ENCODE measurements around the gene RANBP3L.

RANBP3L gene

DNA sequence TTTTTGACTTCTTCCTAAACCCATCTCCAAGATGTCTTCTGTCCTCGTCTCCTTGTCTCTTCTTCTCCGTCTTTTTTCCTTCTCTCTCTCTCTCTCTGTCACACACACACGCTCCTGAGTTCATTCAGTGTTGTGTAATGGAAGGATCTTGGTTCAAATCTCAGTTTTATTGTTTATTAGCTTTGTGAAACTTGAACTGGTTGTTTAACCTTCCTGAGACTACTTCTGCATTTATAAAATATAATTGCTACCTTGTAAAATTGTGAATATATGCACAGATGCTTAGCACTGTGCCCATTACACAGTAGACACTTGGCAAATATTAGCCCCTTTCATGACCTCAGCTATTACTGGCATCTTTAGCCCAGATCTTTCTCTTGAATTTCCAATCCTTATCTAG, 57.6 kb downstream of the RANBP3L start:
- H3K27ac ChIP-seq (ENCODE audit: low read depth, low read length) = no peak overlapping the region
- no peaks in the 10 kb centered on the region for H3K27me3 ChIP-seq (ENCODE audit: control insufficient read depth in 5 of 5, insufficient read depth in 4 of 5, low read length in 5 of 5)

GRCh38 chr5:36243653-36244052, 58.0 kb downstream of the RANBP3L start:
- H3K36me3 ChIP-seq (ENCODE audit: control insufficient read depth in 5 of 5, insufficient read depth in 5 of 5, low read length in 5 of 5) = peaks cover 0 to 3% (median 0%) of the 10 kb centered on the region in 5 donors
- H3K9me3 ChIP-seq (ENCODE audit: control insufficient read depth in 5 of 5, low read length in 5 of 5) = no peaks in the 10 kb centered on the region
- H3K4me3 ChIP-seq (ENCODE audit: low read depth in 1 of 5, low read length in 5 of 5) = no peak overlapping the region
- H3K27ac ChIP-seq (ENCODE audit: low read depth, low read length) = no peak overlapping the region
- H3K27me3 ChIP-seq (ENCODE audit: control insufficient read depth in 5 of 5, insufficient read depth in 4 of 5, low read length in 5 of 5) = no peaks in the 10 kb centered on the region
- H3K9ac ChIP-seq (ENCODE audit: low read length in 5 of 5) = no peak overlapping the region
- peaks cover 7 to 35% (median 29%) of the 10 kb centered on the region in 5 donors for H3K4me1 ChIP-seq (ENCODE audit: control insufficient read depth in 5 of 5, insufficient read depth in 5 of 5, low read length in 5 of 5)

More for the DNA sequence above, 57.6 kb downstream of the RANBP3L start:
- peaks cover 0 to 3% (median 0%) of the 10 kb centered on the region in 5 donors for H3K36me3 ChIP-seq (ENCODE audit: control insufficient read depth in 5 of 5, insufficient read depth in 5 of 5, low read length in 5 of 5)
- no peaks in the 10 kb centered on the region for H3K9me3 ChIP-seq (ENCODE audit: control insufficient read depth in 5 of 5, low read length in 5 of 5)
- H3K4me3 ChIP-seq (ENCODE audit: low read depth in 1 of 5, low read length in 5 of 5) = no peak overlapping the region
- no peak overlapping the region for H3K9ac ChIP-seq (ENCODE audit: low read length in 5 of 5)
- peaks cover 7 to 32% (median 25%) of the 10 kb centered on the region in 5 donors for H3K4me1 ChIP-seq (ENCODE audit: control insufficient read depth in 5 of 5, insufficient read depth in 5 of 5, low read length in 5 of 5)

DNA sequence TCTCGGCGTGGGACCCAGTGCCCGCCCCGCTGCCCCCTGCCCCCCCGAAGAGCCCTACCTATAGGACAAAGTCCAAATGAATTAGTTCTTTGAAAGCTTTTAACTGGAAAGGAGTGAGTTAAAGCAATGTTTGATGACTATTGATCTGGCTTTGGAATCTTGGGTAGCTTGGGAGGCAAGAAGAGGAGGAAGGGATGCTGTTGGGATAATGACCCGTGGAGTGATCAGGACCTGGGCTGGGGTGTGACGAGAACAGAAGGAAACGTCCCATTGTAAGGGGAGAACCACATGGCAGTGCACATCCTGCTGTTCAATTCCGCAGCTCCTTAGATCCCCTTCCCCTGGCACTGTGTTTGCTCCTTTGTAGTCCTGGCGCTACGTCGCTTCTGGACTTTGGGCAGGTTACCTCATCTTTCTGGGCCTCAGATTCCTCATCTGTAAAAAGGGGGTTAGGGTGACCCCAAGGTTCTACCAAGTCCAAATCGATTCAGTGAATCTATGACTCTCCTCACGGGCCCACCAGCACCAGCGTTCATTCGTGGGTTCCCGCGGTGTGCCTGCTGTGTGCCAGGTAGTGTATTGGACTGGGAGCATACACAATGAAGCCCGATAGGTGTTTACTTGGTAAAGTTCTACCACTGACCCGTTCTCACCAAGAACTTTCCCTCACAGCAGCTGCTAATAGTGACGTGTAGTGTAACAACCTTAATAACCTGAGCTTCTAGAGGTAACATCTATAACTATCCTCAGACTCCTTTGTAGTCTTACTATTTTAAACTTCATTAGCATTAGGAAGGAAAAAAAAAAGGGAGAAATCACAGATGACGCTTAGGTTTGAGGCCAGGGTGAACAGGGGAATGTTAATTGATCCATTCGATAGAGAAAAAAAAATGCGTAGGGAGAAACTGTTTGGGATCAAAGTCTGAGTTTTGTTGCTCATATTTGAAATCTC, 58.9 kb downstream of the RANBP3L start:
- peaks cover 0 to 3% (median 0%) of the 10 kb centered on the region in 5 donors for H3K36me3 ChIP-seq (ENCODE audit: control insufficient read depth in 5 of 5, insufficient read depth in 5 of 5, low read length in 5 of 5)

GRCh38 chr5:36241631-36242533, 59.8 kb downstream of the RANBP3L start, which contains the start of gene NADK2:
TSS of gene NADK2 (minus strand) at chr5:36241925. CDS start at chr5:36241798, 127 bp downstream.
- H3K9ac ChIP-seq (ENCODE audit: low read length in 5 of 5) = peak within 1 kb of the TSS; percentile 71 to 97 (median 93)
- peak within 1 kb of the TSS; percentile 79 to 94 (median 89) for H3K4me3 ChIP-seq (ENCODE audit: low read depth in 1 of 5, low read length in 5 of 5)
- peak within 1 kb of the TSS; percentile 94 for H3K27ac ChIP-seq (ENCODE audit: low read depth, low read length)
- no peaks in the 10 kb centered on the region for H3K27me3 ChIP-seq (ENCODE audit: control insufficient read depth in 5 of 5, insufficient read depth in 4 of 5, low read length in 5 of 5)
- peaks cover 0 to 3% (median 0%) of the 10 kb centered on the region in 5 donors for H3K36me3 ChIP-seq (ENCODE audit: control insufficient read depth in 5 of 5, insufficient read depth in 5 of 5, low read length in 5 of 5)
- peaks cover 7 to 36% (median 33%) of the 10 kb centered on the region in 5 donors for H3K4me1 ChIP-seq (ENCODE audit: control insufficient read depth in 5 of 5, insufficient read depth in 5 of 5, low read length in 5 of 5)
- no peaks in the 10 kb centered on the region for H3K9me3 ChIP-seq (ENCODE audit: control insufficient read depth in 5 of 5, low read length in 5 of 5)

More for the DNA sequence above, 58.9 kb downstream of the RANBP3L start:
- H3K9ac ChIP-seq (ENCODE audit: low read length in 5 of 5) = peak overlapping the region in 4 of 5 donors; percentile 32 to 96 (median 68)
- no peaks in the 10 kb centered on the region for H3K9me3 ChIP-seq (ENCODE audit: control insufficient read depth in 5 of 5, low read length in 5 of 5)
- H3K4me1 ChIP-seq (ENCODE audit: control insufficient read depth in 5 of 5, insufficient read depth in 5 of 5, low read length in 5 of 5) = peaks cover 7 to 36% (median 33%) of the 10 kb centered on the region in 5 donors
- peak overlapping the region; percentile 75 to 94 (median 89) for H3K4me3 ChIP-seq (ENCODE audit: low read depth in 1 of 5, low read length in 5 of 5)
- no peaks in the 10 kb centered on the region for H3K27me3 ChIP-seq (ENCODE audit: control insufficient read depth in 5 of 5, insufficient read depth in 4 of 5, low read length in 5 of 5)
- peak overlapping the region; percentile 94 for H3K27ac ChIP-seq (ENCODE audit: low read depth, low read length)

- Histone ChIP-seq H3K27ac (ENCODE audit: low read depth, low read length) (peak overlapping the region; percentile 94), H3K4me1 (ENCODE audit: control insufficient read depth in 5 of 5, insufficient read depth in 5 of 5, low read length in 5 of 5) (peaks cover 7 to 36% (median 34%) of the 10 kb centered on the region in 5 donors), H3K27me3 (ENCODE audit: control insufficient read depth in 5 of 5, insufficient read depth in 4 of 5, low read length in 5 of 5) (no peaks in the 10 kb centered on the region), H3K4me3 (ENCODE audit: low read depth in 1 of 5, low read length in 5 of 5) (peak overlapping the region; percentile 79 to 94 (median 89)), H3K9me3 (ENCODE audit: control insufficient read depth in 5 of 5, low read length in 5 of 5) (no peaks in the 10 kb centered on the region), H3K9ac (ENCODE audit: low read length in 5 of 5) (peak overlapping the region; percentile 71 to 97 (median 93)), H3K36me3 (ENCODE audit: control insufficient read depth in 5 of 5, insufficient read depth in 5 of 5, low read length in 5 of 5) (peaks cover 0 to 3% (median 0%) of the 10 kb centered on the region in 5 donors)
These were observed 60.7 kb downstream of the RANBP3L start for GRCh38 chr5:36240779-36241630.

- Histone ChIP-seq H3K27ac (ENCODE audit: low read depth, low read length) (peak overlapping the region; percentile 94), H3K4me3 (ENCODE audit: low read depth in 1 of 5, low read length in 5 of 5) (peak overlapping the region in 3 of 5 donors; percentile 0 to 94 (median 79)), H3K9me3 (ENCODE audit: control insufficient read depth in 5 of 5, low read length in 5 of 5) (no peaks in the 10 kb centered on the region), H3K36me3 (ENCODE audit: control insufficient read depth in 5 of 5, insufficient read depth in 5 of 5, low read length in 5 of 5) (peaks cover 0 to 3% (median 0%) of the 10 kb centered on the region in 5 donors), H3K9ac (ENCODE audit: low read length in 5 of 5) (peak overlapping the region in 3 of 5 donors; percentile 51 to 97 (median 93)), H3K4me1 (ENCODE audit: control insufficient read depth in 5 of 5, insufficient read depth in 5 of 5, low read length in 5 of 5) (peaks cover 7 to 36% (median 34%) of the 10 kb centered on the region in 5 donors), H3K27me3 (ENCODE audit: control insufficient read depth in 5 of 5, insufficient read depth in 4 of 5, low read length in 5 of 5) (no peaks in the 10 kb centered on the region)
These were observed 62.1 kb downstream of the RANBP3L start for GRCh38 chr5:36239370-36240293.

- Histone ChIP-seq H3K9ac (ENCODE audit: low read length in 5 of 5) (peak overlapping the region in 2 of 5 donors; percentile 4 to 51), H3K27ac (ENCODE audit: low read depth, low read length) (peak overlapping the region; percentile 23), H3K36me3 (ENCODE audit: control insufficient read depth in 5 of 5, insufficient read depth in 5 of 5, low read length in 5 of 5) (peaks cover 0 to 3% (median 0%) of the 10 kb centered on the region in 5 donors), H3K9me3 (ENCODE audit: control insufficient read depth in 5 of 5, low read length in 5 of 5) (no peaks in the 10 kb centered on the region), H3K27me3 (ENCODE audit: control insufficient read depth in 5 of 5, insufficient read depth in 4 of 5, low read length in 5 of 5) (no peaks in the 10 kb centered on the region), H3K4me3 (ENCODE audit: low read depth in 1 of 5, low read length in 5 of 5) (no peak overlapping the region), H3K4me1 (ENCODE audit: control insufficient read depth in 5 of 5, insufficient read depth in 5 of 5, low read length in 5 of 5) (peaks cover 7 to 36% (median 34%) of the 10 kb centered on the region in 5 donors)
These were observed 63.0 kb downstream of the RANBP3L start for GRCh38 chr5:36238502-36239295.

DNA sequence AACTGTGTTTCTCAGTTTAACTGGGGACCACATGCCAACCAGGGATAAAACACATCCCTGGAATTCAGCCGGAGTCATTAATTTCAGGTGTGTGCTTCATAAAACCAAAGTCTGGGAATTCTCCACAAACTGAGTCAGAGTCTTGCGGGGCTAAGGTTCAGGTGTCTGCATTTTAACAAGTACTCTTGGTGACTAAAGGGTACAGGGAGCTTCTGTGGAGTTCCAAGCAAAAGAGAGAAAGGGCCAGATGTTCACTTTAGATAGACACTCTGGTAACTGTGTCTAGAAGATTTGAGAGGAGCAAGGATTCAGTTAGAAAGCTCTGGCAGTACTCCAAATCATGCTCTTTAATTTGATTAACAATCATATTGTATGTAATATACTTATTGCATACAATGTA, 64.0 kb downstream of the RANBP3L start:
- Histone ChIP-seq H3K36me3 (ENCODE audit: control insufficient read depth in 5 of 5, insufficient read depth in 5 of 5, low read length in 5 of 5) (peaks cover 0 to 3% (median 0%) of the 10 kb centered on the region in 5 donors), H3K4me1 (ENCODE audit: control insufficient read depth in 5 of 5, insufficient read depth in 5 of 5, low read length in 5 of 5) (peaks cover 5 to 33% (median 32%) of the 10 kb centered on the region in 5 donors), H3K27me3 (ENCODE audit: control insufficient read depth in 5 of 5, insufficient read depth in 4 of 5, low read length in 5 of 5) (no peaks in the 10 kb centered on the region), H3K4me3 (ENCODE audit: low read depth in 1 of 5, low read length in 5 of 5) (no peak overlapping the region), H3K9me3 (ENCODE audit: control insufficient read depth in 5 of 5, low read length in 5 of 5) (no peaks in the 10 kb centered on the region), H3K9ac (ENCODE audit: low read length in 5 of 5) (no peak overlapping the region), H3K27ac (ENCODE audit: low read depth, low read length) (no peak overlapping the region)
